ENCODE data around the gene ELAVL3.
"Not testable (repeated sequence)": the region's sequence is repeated elsewhere in the genome, so short reads cannot be mapped to it uniquely, and the experiment has no call there.

Gene ELAVL3

GRCh38 chr19:11445141-11445540 is 35.7 kb downstream of the ELAVL3 start:
- no peak for TF ChIP-seq CTCF (IDR thresholded peaks at IDR 0.05; ENCODE audit: low read depth, low read length)
- H3K4me3 ChIP-seq (ENCODE audit: low read depth, low read length), result no peak overlapping the region

GRCh38 chr19:11444059-11444458 is 36.8 kb downstream of the ELAVL3 start:
- no peak overlapping the region for H3K4me3 ChIP-seq (ENCODE audit: low read depth, low read length)
- no peak for TF ChIP-seq CTCF (IDR thresholded peaks at IDR 0.05; ENCODE audit: low read depth, low read length)

- no peak overlapping the region for H3K4me3 ChIP-seq (ENCODE audit: low read depth, low read length)
- TF ChIP-seq CTCF (IDR thresholded peaks at IDR 0.05; ENCODE audit: low read depth, low read length), result no peak
These were observed 42.9 kb downstream of the ELAVL3 start for GRCh38 chr19:11437955-11438354.

GRCh38 chr19:11435833-11436313 is 45.0 kb downstream of the ELAVL3 start:
- peak overlapping the region; percentile 96 for H3K4me3 ChIP-seq (ENCODE audit: low read depth, low read length)
- no peak for TF ChIP-seq CTCF (IDR thresholded peaks at IDR 0.05; ENCODE audit: low read depth, low read length)

GRCh38 chr19:11435057-11435832 is 45.6 kb downstream of the ELAVL3 start, which contains the start of the genes ODAD3 and PRKCSH:
ODAD3 (minus strand) TSS chr19:11435121; CDS start chr19:11435016, 105 bp downstream.
PRKCSH (plus strand) TSS chr19:11435635; CDS start chr19:11436118, 483 bp downstream.
- peak within 1 kb of the TSS; percentile 96 for H3K4me3 ChIP-seq (ENCODE audit: low read depth, low read length)
- peak; percentile 80 for TF ChIP-seq CTCF (IDR thresholded peaks at IDR 0.05; ENCODE audit: low read depth, low read length)

GRCh38 chr19:11434703-11435056 is 46.2 kb downstream of the ELAVL3 start:
- H3K4me3 ChIP-seq (ENCODE audit: low read depth, low read length), result peak overlapping the region; percentile 96
- no peak for TF ChIP-seq CTCF (IDR thresholded peaks at IDR 0.05; ENCODE audit: low read depth, low read length)

GRCh38 chr19:11433526-11433925 is 47.3 kb downstream of the ELAVL3 start:
- H3K4me3 ChIP-seq (ENCODE audit: low read depth, low read length), result not testable (repeated sequence)

Data from WI38 (cell line).